ENCODE results near the gene TAF1. TPM values are rescaled to one million over a fixed set of nuclear protein-coding genes. Genes with fewer than 3 reads are reported as not detected.

TAF1 gene
- polyA plus RNA-seq, 1 experiment: 21.5 TPM

- DNase-seq (ENCODE audit: low read depth, low spot score): no peak
- Histone ChIP-seq H3K27ac (ENCODE audit: low read depth, low read length) (no peak overlapping the region), H3K4me3 (ENCODE audit: low read depth, low read length) (no peak overlapping the region), H3K27me3 (ENCODE audit: control insufficient read depth, insufficient read depth, low read length) (no peaks in the 10 kb centered on the region), H3K9me3 (ENCODE audit: control insufficient read depth, insufficient read depth, low read length) (no peaks in the 10 kb centered on the region)
- no peak for TF ChIP-seq CTCF (IDR thresholded peaks at IDR 0.05; ENCODE audit: low read depth, low read length)
- POLR2A ChIA-PET: no interaction called here
- CTCF ChIA-PET: no interaction called here
Measured at GRCh38 chrX:71514367-71515037, 148.3 kb downstream of the TAF1 start.

- H3K9me3 ChIP-seq (ENCODE audit: control insufficient read depth, insufficient read depth, low read length): no peaks in the 10 kb centered on the region
- CTCF ChIA-PET: no interaction called here
- no peaks in the 10 kb centered on the region for H3K27me3 ChIP-seq (ENCODE audit: control insufficient read depth, insufficient read depth, low read length)
- no peak for TF ChIP-seq CTCF (IDR thresholded peaks at IDR 0.05; ENCODE audit: low read depth, low read length)
- H3K27ac ChIP-seq (ENCODE audit: low read depth, low read length): no peak overlapping the region
- POLR2A ChIA-PET: no interaction called here
- H3K4me3 ChIP-seq (ENCODE audit: low read depth, low read length): no peak overlapping the region
- DNase-seq (ENCODE audit: low read depth, low spot score): no peak
Measured at GRCh38 chrX:71515038-71515396, 148.9 kb downstream of the TAF1 start.

Small RNAs within 50 kb of the gene (small RNA-seq; reads per million reads assigned to genes)
- gene AL590762.4 (ENCODE audit: insufficient read length, low read depth): not detected
- not detected for gene RF00019 (ENCODE audit: insufficient read length, low read depth)

Other genes starting within 250 kb of the TAF1 start
- 12.7 and 19.7 TPM in 2 replicates for gene MED12, start 247.8 kb upstream of the TAF1 start, polyA plus RNA-seq (2011; rRNA removed)
- gene NLGN3, start 221.5 kb upstream of the TAF1 start, polyA plus RNA-seq (2011; rRNA removed): 0.36 and 0.42 TPM in 2 replicates
- gene GJB1, start 143.1 kb upstream of the TAF1 start, polyA plus RNA-seq (2011; rRNA removed): not detected in 2 replicates
- gene ZMYM3, start 112.2 kb upstream of the TAF1 start, polyA plus RNA-seq (2011; rRNA removed): 24.6 and 28.9 TPM in 2 replicates
- 279 and 437 TPM in 2 replicates for gene NONO, start 82.7 kb upstream of the TAF1 start, polyA plus RNA-seq (2011; rRNA removed)
- gene ITGB1BP2, start 64.6 kb upstream of the TAF1 start, polyA plus RNA-seq (2011; rRNA removed): 2.3 and 2.6 TPM in 2 replicates
- 218 and 252 TPM in 2 replicates for gene OGT, start 166.7 kb downstream of the TAF1 start, polyA plus RNA-seq (2011; rRNA removed)
- gene GCNA, start 212.1 kb downstream of the TAF1 start, polyA plus RNA-seq (2011; rRNA removed): 1.2 and 1.5 TPM in 2 replicates